ENCODE results near the gene ACSS2.

The ACSS2 gene

DNA sequence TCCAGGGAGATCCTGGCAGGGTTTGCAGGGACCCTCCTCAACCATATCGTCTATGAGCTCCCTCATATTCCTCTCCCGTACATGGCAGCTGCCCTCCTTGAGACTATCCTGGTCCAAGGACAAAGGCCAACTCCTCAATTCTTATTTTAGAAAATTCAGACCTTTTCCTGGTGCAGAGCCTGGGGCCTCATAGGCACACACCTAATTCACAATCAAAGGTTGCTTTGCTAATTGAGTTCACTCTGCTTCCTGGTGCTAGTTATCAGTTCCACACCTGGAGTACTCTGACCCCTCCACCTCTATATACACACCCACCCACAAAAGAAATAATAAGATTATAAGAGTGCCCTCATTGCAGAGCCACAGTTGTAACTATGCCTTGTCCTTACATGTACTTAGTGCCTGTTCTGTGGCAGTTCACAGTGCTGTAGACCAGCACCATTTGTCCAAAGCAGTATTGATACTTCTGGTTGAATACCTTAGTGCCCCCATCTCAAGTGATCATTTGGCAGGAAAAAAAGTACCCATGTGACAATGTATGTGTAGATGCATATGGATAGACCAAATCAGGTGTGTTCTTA, 40.5 kb downstream of the ACSS2 start:
- no peak overlapping the region for H3K4me3 ChIP-seq (ENCODE audit: low read length)
- H3K9ac ChIP-seq (ENCODE audit: low read depth, low read length): no peak overlapping the region
- no peak overlapping the region for H3K27ac ChIP-seq (ENCODE audit: low read depth, low read length)
- no peaks in the 10 kb centered on the region for H3K36me3 ChIP-seq (ENCODE audit: insufficient read depth, low read length)
- 88% methylated on average over 2 of the region's 2 CpGs for WGBS
- no peaks in the 10 kb centered on the region for H3K27me3 ChIP-seq (ENCODE audit: insufficient read depth, low read length)
- no peaks in the 10 kb centered on the region for H3K4me1 ChIP-seq (ENCODE audit: insufficient read depth, low read length)
- no peaks in the 10 kb centered on the region for H3K9me3 ChIP-seq (ENCODE audit: insufficient read depth, low read depth, low read length)

DNA sequence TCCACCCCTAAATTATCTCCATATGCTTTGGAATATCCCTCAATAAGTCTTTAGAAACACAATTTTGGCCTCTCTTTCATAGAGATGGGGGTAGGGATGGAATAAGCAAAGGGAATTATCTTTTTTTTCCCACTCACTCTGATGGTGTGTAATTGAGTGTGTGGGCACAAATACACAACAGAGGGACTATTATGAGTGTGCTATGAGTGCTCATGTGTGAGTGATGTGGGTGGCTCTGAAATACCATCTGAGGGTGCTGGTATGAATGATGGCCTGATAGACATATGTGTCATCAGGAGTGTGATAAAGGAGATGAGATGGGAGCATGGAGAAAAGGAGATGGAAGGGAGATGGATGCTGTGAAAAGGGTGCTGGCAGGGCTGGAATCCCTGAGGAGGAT, 43.6 kb downstream of the ACSS2 start:
- no peak overlapping the region for H3K27ac ChIP-seq (ENCODE audit: low read depth, low read length)
- H3K4me1 ChIP-seq (ENCODE audit: insufficient read depth, low read length): no peaks in the 10 kb centered on the region
- H3K9ac ChIP-seq (ENCODE audit: low read depth, low read length): no peak overlapping the region
- peaks cover 3% of the 10 kb centered on the region for H3K36me3 ChIP-seq (ENCODE audit: insufficient read depth, low read length)
- no peak overlapping the region for H3K4me3 ChIP-seq (ENCODE audit: low read length)
- H3K27me3 ChIP-seq (ENCODE audit: insufficient read depth, low read length): no peaks in the 10 kb centered on the region
- H3K9me3 ChIP-seq (ENCODE audit: insufficient read depth, low read depth, low read length): peaks cover 8% of the 10 kb centered on the region

DNA sequence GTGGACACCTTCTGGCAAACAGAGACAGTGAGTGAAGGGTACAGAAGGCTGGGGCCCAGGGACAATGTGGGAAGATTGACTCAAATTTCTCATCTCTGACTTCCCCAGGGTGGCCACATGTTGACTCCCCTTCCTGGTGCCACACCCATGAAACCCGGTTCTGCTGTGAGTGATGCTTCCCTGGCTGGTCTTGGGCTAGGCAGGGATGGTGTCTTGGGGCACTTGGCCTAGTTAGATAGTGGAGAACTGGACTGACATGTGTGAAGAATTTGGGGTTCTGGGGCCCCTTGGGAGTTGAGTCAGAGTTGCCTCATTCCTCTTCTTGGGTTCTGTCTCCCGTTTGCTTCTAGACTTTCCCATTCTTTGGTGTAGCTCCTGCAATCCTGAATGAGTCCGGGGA, 45.0 kb downstream of the ACSS2 start:
- Histone ChIP-seq H3K4me1 (ENCODE audit: insufficient read depth, low read length) (no peaks in the 10 kb centered on the region), H3K27ac (ENCODE audit: low read depth, low read length) (no peak overlapping the region), H3K9me3 (ENCODE audit: insufficient read depth, low read depth, low read length) (peaks cover 8% of the 10 kb centered on the region), H3K27me3 (ENCODE audit: insufficient read depth, low read length) (no peaks in the 10 kb centered on the region), H3K36me3 (ENCODE audit: insufficient read depth, low read length) (peaks cover 8% of the 10 kb centered on the region), H3K4me3 (ENCODE audit: low read length) (no peak overlapping the region), H3K9ac (ENCODE audit: low read depth, low read length) (no peak overlapping the region)
- WGBS: 91% methylated on average over 3 of the region's 3 CpGs

DNA sequence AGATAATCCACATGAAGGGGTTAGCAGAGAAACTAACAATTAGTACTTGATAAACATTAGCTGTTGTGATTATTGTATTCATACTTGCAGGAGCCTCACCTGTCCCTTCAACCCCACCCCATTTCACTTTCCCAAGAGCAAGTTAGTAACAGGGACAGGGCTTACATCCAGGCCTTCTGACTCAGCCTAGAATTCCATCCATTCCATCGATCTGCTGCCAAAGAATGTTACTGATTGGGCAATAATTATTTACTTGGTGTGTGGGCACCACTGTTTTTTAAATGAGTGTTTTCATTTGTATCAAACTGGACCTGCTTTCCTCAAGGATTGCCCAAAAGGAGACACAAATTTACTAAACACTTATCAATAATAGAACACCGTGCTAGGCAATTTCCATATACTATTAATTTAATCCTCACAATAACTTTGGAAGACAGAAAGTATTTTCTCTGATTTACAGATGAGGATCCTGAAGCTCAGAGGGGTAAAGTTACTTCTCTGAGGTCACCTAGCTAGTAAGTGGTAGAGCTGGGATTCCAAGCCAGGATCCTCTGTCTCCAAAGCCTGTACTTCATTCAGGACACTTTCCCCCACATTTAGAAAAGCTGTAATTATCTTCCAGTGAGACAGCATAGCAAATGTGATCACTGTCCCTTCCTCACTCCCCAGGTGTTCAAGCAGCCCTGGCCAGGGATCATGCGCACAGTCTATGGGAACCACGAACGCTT, 46.4 kb downstream of the ACSS2 start:
- H3K9me3 ChIP-seq (ENCODE audit: insufficient read depth, low read depth, low read length): peaks cover 8% of the 10 kb centered on the region
- no peak overlapping the region for H3K9ac ChIP-seq (ENCODE audit: low read depth, low read length)
- 94% methylated on average over 5 of the region's 5 CpGs for WGBS
- H3K27ac ChIP-seq (ENCODE audit: low read depth, low read length): no peak overlapping the region
- H3K4me3 ChIP-seq (ENCODE audit: low read length): no peak overlapping the region
- peaks cover 18% of the 10 kb centered on the region for H3K36me3 ChIP-seq (ENCODE audit: insufficient read depth, low read length)
- H3K27me3 ChIP-seq (ENCODE audit: insufficient read depth, low read length): no peaks in the 10 kb centered on the region
- H3K4me1 ChIP-seq (ENCODE audit: insufficient read depth, low read length): no peaks in the 10 kb centered on the region

DNA sequence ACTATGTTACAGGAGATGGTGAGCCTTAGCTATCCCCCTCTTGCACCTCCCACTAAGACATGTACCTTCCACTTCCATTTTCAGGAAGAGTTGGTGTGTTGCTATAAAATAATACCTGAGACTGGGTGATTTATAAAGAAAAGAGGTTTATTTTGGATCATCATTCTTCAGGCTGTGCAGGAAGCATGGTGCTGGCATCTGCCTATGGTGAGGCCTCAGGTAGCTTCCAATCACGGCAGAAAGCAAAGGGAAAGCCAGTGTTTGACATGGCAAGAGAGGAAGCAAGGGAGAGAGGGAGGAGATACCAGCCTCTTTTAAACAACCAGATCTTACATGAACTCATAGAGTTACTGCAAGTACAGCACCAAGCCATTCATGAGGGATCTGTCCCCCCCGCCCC, 47.0 kb downstream of the ACSS2 start:
- H3K36me3 ChIP-seq (ENCODE audit: insufficient read depth, low read length): peaks cover 24% of the 10 kb centered on the region
- 89% methylated on average over 1 of the region's 2 CpGs for WGBS
- no peaks in the 10 kb centered on the region for H3K4me1 ChIP-seq (ENCODE audit: insufficient read depth, low read length)
- H3K27ac ChIP-seq (ENCODE audit: low read depth, low read length): no peak overlapping the region
- no peak overlapping the region for H3K4me3 ChIP-seq (ENCODE audit: low read length)
- no peaks in the 10 kb centered on the region for H3K27me3 ChIP-seq (ENCODE audit: insufficient read depth, low read length)
- H3K9me3 ChIP-seq (ENCODE audit: insufficient read depth, low read depth, low read length): peaks cover 8% of the 10 kb centered on the region
- H3K9ac ChIP-seq (ENCODE audit: low read depth, low read length): no peak overlapping the region

DNA sequence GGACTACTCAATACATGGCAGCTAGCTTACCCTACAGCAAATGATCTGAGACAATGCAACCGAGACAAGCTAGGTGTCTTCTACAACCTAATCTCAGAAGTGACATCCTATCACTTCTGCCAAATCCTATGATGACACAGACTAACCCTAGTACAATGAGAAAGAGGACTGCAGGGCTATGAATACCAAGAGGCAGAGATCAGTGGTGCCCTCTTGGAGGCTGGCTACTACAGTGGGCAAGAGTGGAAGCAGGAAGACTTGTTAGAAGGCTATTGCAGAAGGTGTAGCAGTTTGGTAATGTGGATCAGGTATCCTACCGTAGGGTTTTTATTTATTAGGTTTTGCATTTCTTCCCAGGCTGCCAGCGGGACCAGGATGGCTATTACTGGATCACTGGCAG, 48.9 kb downstream of the ACSS2 start:
- Histone ChIP-seq H3K4me1 (ENCODE audit: insufficient read depth, low read length) (no peaks in the 10 kb centered on the region), H3K27ac (ENCODE audit: low read depth, low read length) (no peak overlapping the region), H3K4me3 (ENCODE audit: low read length) (no peak overlapping the region), H3K36me3 (ENCODE audit: insufficient read depth, low read length) (peaks cover 39% of the 10 kb centered on the region), H3K9ac (ENCODE audit: low read depth, low read length) (no peak overlapping the region), H3K9me3 (ENCODE audit: insufficient read depth, low read depth, low read length) (peaks cover 8% of the 10 kb centered on the region), H3K27me3 (ENCODE audit: insufficient read depth, low read length) (no peaks in the 10 kb centered on the region)
- 89% methylated on average over 3 of the region's 3 CpGs for WGBS

DNA sequence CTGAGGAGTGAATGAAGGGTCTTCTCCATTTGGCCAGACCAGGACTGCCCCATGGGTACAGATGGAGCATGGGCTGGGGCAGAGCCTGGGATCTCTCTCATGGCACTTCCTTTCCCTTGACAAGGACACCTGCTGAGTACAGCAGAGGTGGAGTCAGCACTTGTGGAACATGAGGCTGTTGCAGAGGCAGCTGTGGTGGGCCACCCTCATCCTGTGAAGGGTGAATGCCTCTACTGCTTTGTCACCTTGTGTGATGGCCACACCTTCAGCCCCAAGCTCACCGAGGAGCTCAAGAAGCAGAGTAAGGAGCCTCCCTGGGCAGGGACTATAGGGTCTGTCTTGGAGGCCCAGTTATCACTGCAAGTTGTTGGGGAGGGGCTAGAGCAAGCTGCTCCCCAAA, 49.6 kb downstream of the ACSS2 start:
- H3K36me3 ChIP-seq (ENCODE audit: insufficient read depth, low read length): peaks cover 45% of the 10 kb centered on the region
- H3K9me3 ChIP-seq (ENCODE audit: insufficient read depth, low read depth, low read length): peaks cover 8% of the 10 kb centered on the region
- no peaks in the 10 kb centered on the region for H3K4me1 ChIP-seq (ENCODE audit: insufficient read depth, low read length)
- H3K27me3 ChIP-seq (ENCODE audit: insufficient read depth, low read length): no peaks in the 10 kb centered on the region
- no peak overlapping the region for H3K9ac ChIP-seq (ENCODE audit: low read depth, low read length)
- no peak overlapping the region for H3K4me3 ChIP-seq (ENCODE audit: low read length)
- H3K27ac ChIP-seq (ENCODE audit: low read depth, low read length): no peak overlapping the region
- 93% methylated on average over 1 of the region's 1 CpG for WGBS

DNA sequence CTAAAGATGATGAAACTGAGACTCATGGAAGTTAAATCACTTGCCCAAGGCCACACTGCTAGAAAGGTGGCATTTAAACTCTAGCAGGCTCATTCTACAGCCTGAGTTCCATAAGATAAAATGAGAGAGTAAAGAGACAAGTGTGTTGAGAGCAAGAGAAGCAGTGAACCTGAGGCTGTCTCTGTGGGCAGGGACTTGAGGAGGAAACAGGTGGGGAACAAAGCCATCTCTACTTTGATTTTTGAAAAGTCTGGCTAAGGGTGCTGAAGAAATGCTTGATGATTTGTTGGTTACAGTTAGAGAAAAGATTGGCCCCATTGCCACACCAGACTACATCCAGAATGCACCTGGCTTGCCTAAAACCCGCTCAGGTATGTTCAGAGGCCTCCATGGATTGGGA, 50.2 kb downstream of the ACSS2 start:
- Histone ChIP-seq H3K36me3 (ENCODE audit: insufficient read depth, low read length) (peaks cover 51% of the 10 kb centered on the region), H3K27ac (ENCODE audit: low read depth, low read length) (no peak overlapping the region), H3K4me3 (ENCODE audit: low read length) (no peak overlapping the region), H3K27me3 (ENCODE audit: insufficient read depth, low read length) (no peaks in the 10 kb centered on the region), H3K4me1 (ENCODE audit: insufficient read depth, low read length) (no peaks in the 10 kb centered on the region), H3K9me3 (ENCODE audit: insufficient read depth, low read depth, low read length) (peaks cover 8% of the 10 kb centered on the region), H3K9ac (ENCODE audit: low read depth, low read length) (no peak overlapping the region)
- 83% methylated on average over 1 of the region's 1 CpG for WGBS

DNA sequence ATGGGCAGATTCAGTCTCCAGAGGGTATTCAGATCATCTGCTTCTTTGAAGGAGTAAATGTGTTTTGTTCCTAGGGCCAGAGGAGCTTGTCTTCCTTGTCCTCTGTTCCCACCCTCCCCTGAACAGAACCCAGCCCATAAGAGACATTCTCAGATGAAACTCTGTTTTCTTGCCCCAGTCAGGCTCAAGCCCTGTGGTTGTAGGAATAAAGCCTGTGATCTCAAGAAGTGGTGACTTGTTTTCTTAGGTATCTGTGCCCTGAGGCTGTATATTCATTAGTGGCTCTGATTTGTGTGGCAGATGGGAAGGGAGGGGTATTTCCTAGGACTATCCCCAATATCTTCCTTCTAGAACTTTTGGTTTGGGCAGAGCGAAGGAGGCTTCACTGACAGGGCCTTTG, 51.3 kb downstream of the ACSS2 start:
- WGBS: 92% methylated on average over 1 of the region's 1 CpG
- Histone ChIP-seq H3K27ac (ENCODE audit: low read depth, low read length) (no peak overlapping the region), H3K9me3 (ENCODE audit: insufficient read depth, low read depth, low read length) (peaks cover 8% of the 10 kb centered on the region), H3K27me3 (ENCODE audit: insufficient read depth, low read length) (no peaks in the 10 kb centered on the region), H3K4me3 (ENCODE audit: low read length) (no peak overlapping the region), H3K4me1 (ENCODE audit: insufficient read depth, low read length) (no peaks in the 10 kb centered on the region), H3K36me3 (ENCODE audit: insufficient read depth, low read length) (peaks cover 58% of the 10 kb centered on the region), H3K9ac (ENCODE audit: low read depth, low read length) (no peak overlapping the region)

DNA sequence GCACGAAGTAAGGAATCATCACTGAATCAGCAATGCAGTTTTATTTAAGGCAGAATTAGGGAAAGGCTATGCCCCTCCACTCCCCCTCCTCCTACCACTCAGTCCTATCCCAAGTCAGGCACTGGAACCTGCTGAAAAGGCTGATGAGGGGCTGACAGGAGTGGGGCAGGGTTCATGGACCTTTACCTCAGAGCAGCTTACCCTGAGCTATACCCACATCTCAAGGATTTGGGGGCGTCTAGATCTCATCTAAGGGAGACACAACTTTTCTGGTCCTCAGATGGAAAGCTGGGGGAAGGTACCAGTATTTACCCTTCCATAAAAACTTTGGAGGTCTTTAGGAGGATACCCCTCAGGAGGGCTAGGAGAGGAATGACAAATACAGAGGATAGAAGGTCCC, 52.0 kb downstream of the ACSS2 start:
- H3K4me3 ChIP-seq (ENCODE audit: low read length): no peak overlapping the region
- H3K9ac ChIP-seq (ENCODE audit: low read depth, low read length): no peak overlapping the region
- no peak overlapping the region for H3K27ac ChIP-seq (ENCODE audit: low read depth, low read length)
- no peaks in the 10 kb centered on the region for H3K27me3 ChIP-seq (ENCODE audit: insufficient read depth, low read length)
- peaks cover 2% of the 10 kb centered on the region; the same call in 1 of the 2 replicates for H3K9me3 ChIP-seq (ENCODE audit: insufficient read depth, low read depth, low read length)
- peaks cover 56% of the 10 kb centered on the region for H3K36me3 ChIP-seq (ENCODE audit: insufficient read depth, low read length)
- no peaks in the 10 kb centered on the region for H3K4me1 ChIP-seq (ENCODE audit: insufficient read depth, low read length)
- WGBS: 94% methylated on average over 2 of the region's 2 CpGs

DNA sequence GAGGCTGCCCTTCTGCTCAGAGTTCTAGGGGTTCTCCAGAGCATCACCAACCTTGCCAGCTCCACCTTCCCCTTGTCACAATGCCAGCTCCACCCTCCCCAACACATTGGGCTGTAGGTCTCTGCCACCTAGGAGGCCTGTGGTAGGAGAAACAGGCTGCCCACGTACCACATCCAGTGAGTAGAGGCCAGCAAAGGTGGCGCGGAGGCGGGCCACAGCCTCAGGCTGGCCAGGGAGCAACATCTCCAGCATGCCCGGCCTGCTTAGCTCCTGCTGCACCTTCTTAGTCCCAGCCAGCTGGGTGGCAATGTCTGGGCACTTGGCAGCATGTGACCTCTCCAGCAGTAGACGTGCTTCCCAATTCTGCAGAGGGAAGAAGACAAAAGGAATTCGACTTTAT, 55.4 kb downstream of the ACSS2 start:
- 93% methylated on average over 7 of the region's 7 CpGs for WGBS
- no peaks in the 10 kb centered on the region for H3K9me3 ChIP-seq (ENCODE audit: insufficient read depth, low read depth, low read length)
- H3K27me3 ChIP-seq (ENCODE audit: insufficient read depth, low read length): no peaks in the 10 kb centered on the region
- H3K9ac ChIP-seq (ENCODE audit: low read depth, low read length): no peak overlapping the region
- no peaks in the 10 kb centered on the region for H3K4me1 ChIP-seq (ENCODE audit: insufficient read depth, low read length)
- no peak overlapping the region for H3K4me3 ChIP-seq (ENCODE audit: low read length)
- peaks cover 74% of the 10 kb centered on the region for H3K36me3 ChIP-seq (ENCODE audit: insufficient read depth, low read length)
- H3K27ac ChIP-seq (ENCODE audit: low read depth, low read length): no peak overlapping the region
